GM12878 (cell line): ENCODE results near the gene SOCS4. TPM values are rescaled to one million over a fixed set of nuclear protein-coding genes. Genes with fewer than 3 reads are reported as not detected.

ENCODE experiments used
- ATAC-seq: fragments of 200-7000 bp; cut with Tn5 transposase; 3 replicates; pipeline ENCODE4 v1.9.1; 2020; ENCODE audit warnings: mild to moderate bottlenecking, moderate library complexity
- BruUV-seq: library from RNA; stranded (reverse); fragments of 400-500 nt; replicated peaks from 2 replicates; lab custom pipeline; 2021; lab: Mats Ljungman, UMichigan
- CTCF ChIA-PET: fragments of 300-600 bp; sonication (Branson Sonifier 250); formaldehyde crosslinking; extraction: SDS; loops from one replicate; lab custom pipeline; 2021; ENCODE audit warnings: inconsistent platforms; lab: Yijun Ruan, JAX
- POLR2A ChIA-PET: fragments of 350-600 bp; formaldehyde crosslinking; extraction: SDS; loops from one replicate; lab custom pipeline; 2021; ENCODE audit warnings: inconsistent platforms; lab: Charles Lee
- RAD21 ChIA-PET: fragments of 300-600 bp; sonication (Branson Sonifier 250); formaldehyde crosslinking; loops from one replicate; lab custom pipeline; 2023; ENCODE audit warnings: antibody characterized with exemption; ENCODE audit not compliant: unreplicated experiment; lab: Charles Lee
- SMC1A ChIA-PET: fragments of 300-600 bp; sonication (Branson Sonifier 250); formaldehyde crosslinking; loops from one replicate; lab custom pipeline; 2023; ENCODE audit not compliant: unreplicated experiment, uncharacterized antibody; lab: Charles Lee
- DNase-seq: peaks from one replicate; pipeline ENCODE4 v3.0.0-alpha.2; 2011; ENCODE audit warnings: low read depth, low spot score
- FAIRE-seq: peaks from 3 replicates; lab custom pipeline; 2011; peaks lifted over from hg19 to GRCh38; lab: Jason Lieb, UNC
- H2AFZ ChIP-seq: 2 replicates; pipeline ENCODE4 v1.6.0; 2011; ENCODE audit warnings: low read depth, low read length, control low read depth; ENCODE audit not compliant: control insufficient read depth
- H3K27ac ChIP-seq: 2 replicates; pipeline ENCODE4 v1.5.1; 2011; ENCODE audit warnings: control low read depth; ENCODE audit not compliant: control insufficient read depth, insufficient read depth
- H3K27me3 ChIP-seq, 2 experiments: replicated peaks in 1 of 2; 2 replicates each; pipeline versions ENCODE4 v1.6.0 to v1.6.1; 2011; ENCODE audit warnings: low read length in 1 of 2; ENCODE audit not compliant: control insufficient read depth in 2 of 2, insufficient read depth in 2 of 2
- H3K36me3 ChIP-seq, 2 experiments: 2 replicates each; pipeline ENCODE4 v1.5.1; 2011; ENCODE audit warnings: low read length in 1 of 2; ENCODE audit not compliant: control insufficient read depth in 2 of 2, insufficient read depth in 2 of 2
- H3K4me1 ChIP-seq: 2 replicates; pipeline ENCODE4 v1.6.1; 2011; ENCODE audit warnings: mild to moderate bottlenecking, low read length, moderate library complexity, mixed read lengths; ENCODE audit not compliant: control insufficient read depth, insufficient read depth
- H3K4me2 ChIP-seq: 2 replicates; pipeline ENCODE4 v1.6.0; 2011; ENCODE audit warnings: control low read depth; ENCODE audit not compliant: control insufficient read depth, insufficient read depth
- H3K4me3 ChIP-seq: fragments of 200-600 bp; sonication (generic); 2 replicates; pipeline ENCODE4 v1.5.1; 2016
- H3K79me2 ChIP-seq: 2 replicates; pipeline ENCODE4 v1.6.0; 2011; ENCODE audit warnings: low read length; ENCODE audit not compliant: control insufficient read depth, insufficient read depth
- H3K9ac ChIP-seq: 2 replicates; pipeline ENCODE4 v1.8.0; 2011; ENCODE audit warnings: low read length, control low read depth, mixed read lengths; ENCODE audit not compliant: control insufficient read depth, insufficient read depth
- H3K9me3 ChIP-seq: replicated peaks from 3 replicates; pipeline ENCODE4 v1.5.1; 2011; ENCODE audit warnings: mild to moderate bottlenecking, low read length; ENCODE audit not compliant: control insufficient read depth, insufficient read depth
- H4K20me1 ChIP-seq: 2 replicates; pipeline ENCODE4 v1.6.0; 2011; ENCODE audit not compliant: control insufficient read depth, insufficient read depth
- HSF1 ChIP-seq: fragments of 150-350 bp; IDR thresholded peaks from 2 replicates; pipeline ENCODE4 v1.6.1; 2014; ENCODE audit warnings: mild to moderate bottlenecking, low read depth, low read length
- NBN ChIP-seq: fragments of 450-650 bp; IDR thresholded peaks from 2 replicates; pipeline ENCODE4 v1.6.1; 2016
- PML ChIP-seq: IDR thresholded peaks from 2 replicates; pipeline ENCODE4 v1.6.1; 2012; ENCODE audit warnings: low read length, inconsistent platforms
- WGBS: methylation state at CpG from one replicate; pipeline ENCODE4 v1.1.6; 2016; ENCODE audit warnings: low lambda C conversion rate; ENCODE audit not compliant: insufficient replicate concordance, insufficient coverage; ENCODE audit errors: missing lambda C conversion rate; 5-methylcytosine and 5-hydroxymethylcytosine counted together
- in situ Hi-C: fragments of 300-500 bp; cut with MboI; formaldehyde crosslinking; loops from 9 replicates; pipeline ENCODE4 v1.14.3; 2018; ENCODE audit warnings: mixed read lengths
- intact Hi-C: fragments of 100-400 bp; cut with micrococcal nuclease; formaldehyde crosslinking; loops from one replicate; pipeline ENCODE4 v1.14.2; 2022; ENCODE audit not compliant: unreplicated experiment
- polyA plus RNA-seq, 11 experiments: library from polyadenylated mRNA; depleted of rRNA in 4 of 11; unstranded in 6 of 11; stranded (reverse) in 5 of 11; fragments of >200 nt; fragmentation: Nextera tagmentation in 4 of 11; fragmentation: Illumina TruSeq in 1 of 11; extraction: Ambion mirVana in 4 of 11; extraction: Trizol in 1 of 11; gene quantifications; 1 replicate in 1 of 11; 2 replicates in 10 of 11; pipeline versions ENCODE4 v1.2.1 to v1.2.3, GENCODE V29; 2011 to 2016; ENCODE audit warnings: inconsistent platforms in 2 of 11, missing spikeins in 2 of 11, low read depth in 1 of 11
- total RNA-seq, 4 experiments: library from RNA; depleted of rRNA in 3 of 4; stranded (reverse); fragments of >200 nt in 3 of 4; fragmentation: Illumina TruSeq in 1 of 4; extraction: Trizol in 1 of 4; gene quantifications; 2 replicates each; pipeline versions ENCODE4 v1.2.1 to v1.2.3, GENCODE V29; 2013 to 2021

Gene SOCS4
- total and polyA plus RNA-seq, 10 of the 15 experiments (the other 5 are each of a cell fraction or from before 2014, with no cell fraction given): 5.7 to 31.5 (median 20.8) TPM

DNA sequence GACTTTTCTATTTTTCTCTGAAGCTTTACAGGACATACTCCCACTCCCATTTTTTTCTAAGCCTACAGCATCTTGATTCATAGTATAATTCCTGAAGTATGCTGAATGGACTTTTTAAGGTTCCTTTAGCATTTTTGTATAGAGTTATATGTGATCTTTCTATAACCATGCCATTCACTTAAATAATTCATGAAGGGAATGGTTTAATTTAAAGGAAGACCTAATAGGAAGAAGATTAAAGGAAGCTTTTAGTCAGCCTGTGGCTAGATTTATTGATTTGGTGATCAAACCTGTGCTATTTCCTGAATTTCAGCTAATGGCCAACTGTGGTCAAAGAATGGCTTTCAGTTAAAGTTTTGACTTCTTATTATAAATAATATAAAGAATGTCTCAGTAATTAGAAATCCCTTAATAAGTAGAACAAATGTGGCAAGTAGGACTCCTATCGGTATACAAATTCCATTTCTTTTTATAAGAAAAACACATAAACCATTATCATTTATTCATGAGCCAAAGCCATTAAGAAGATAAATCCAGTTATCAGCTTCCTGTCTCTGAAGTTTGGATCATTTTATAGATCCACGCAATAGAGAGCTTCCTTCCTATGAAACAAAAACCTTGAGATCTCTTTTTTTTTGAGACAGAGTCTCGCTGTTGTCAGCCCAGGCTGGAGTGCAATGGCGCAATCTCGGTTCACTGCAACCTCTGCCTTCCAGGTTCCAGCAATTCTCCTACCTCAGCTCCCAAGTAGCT, 20.4 kb downstream of the SOCS4 start:
- in situ Hi-C loops: no loop called here
- TF ChIP-seq PML (no peak), HSF1 (no peak), NBN (no peak)
- TF ChIP-seq, all 136 proteins: peak for 0
- SMC1A ChIA-PET: interaction anchor here (1.1 to 4.9 kb wide), 8 partner anchors 10 to 225 kb away, joined by 3 to 42 read pairs (median 9); partner anchors contain the start of genes SOCS4 and WDHD1
- POLR2A ChIA-PET: interaction anchor here (0.7 to 3.4 kb wide), 3 partner anchors 14 to 24 kb away, joined by 4 to 12 read pairs (median 5); no protein-coding TSS in a partner anchor
- H3K4me2 ChIP-seq: no peak overlapping the region
- peaks cover 0 to 4% of the 10 kb centered on the region in 2 experiments; a peak in 3 of 4 replicates for H3K36me3 ChIP-seq
- no peaks in the 10 kb centered on the region for H4K20me1 ChIP-seq
- 0 out of 2 replicates have a peak, but pooled peaks cover 4% of the 10 kb centered on the region for H3K4me1 ChIP-seq
- no peak overlapping the region for H3K4me3 ChIP-seq
- RAD21 ChIA-PET: interaction anchor here (0.9 to 4.0 kb wide), 5 partner anchors 20 to 111 kb away, joined by 3 to 35 read pairs (median 3); partner anchors contain the start of genes SOCS4 and WDHD1
- BruUV-seq: no TSS peak
- H3K9me3 ChIP-seq: no peaks in the 10 kb centered on the region
- H3K9ac ChIP-seq: no peak overlapping the region
- no peak overlapping the region for H3K27ac ChIP-seq
- FAIRE-seq: no peak
- intact Hi-C loops: no loop called here
- no peak overlapping the region for H2AFZ ChIP-seq
- 98% methylated on average over 5 of the region's 5 CpGs for WGBS
- ATAC-seq: no peak
- CTCF ChIA-PET: interaction anchor here (0.7 to 4.4 kb wide), 6 partner anchors 12 to 399 kb away, joined by 3 to 44 read pairs (median 3); partner anchors contain the start of genes DLGAP5, SOCS4 and WDHD1
- no peaks in the 10 kb centered on the region for H3K27me3 ChIP-seq
- peaks cover 10% of the 10 kb centered on the region for H3K79me2 ChIP-seq
- DNase-seq: no peak
